GM18508 (cell line): ENCODE results near the gene ADCY9.
"Not testable (repeated sequence)": the region's sequence is repeated elsewhere in the genome, so short reads cannot be mapped to it uniquely, and the experiment has no call there.

ENCODE experiments used
- ATAC-seq: cut with Tn5 transposase; IDR thresholded peaks from one replicate; pipeline ENCODE4 v1.9.1; 2021; ENCODE audit warnings: moderate number of reproducible peaks; ENCODE audit not compliant: insufficient read depth, unreplicated experiment

The ADCY9 gene

GRCh38 chr16:3937066-3937875, 179.0 kb downstream of the ADCY9 start:
- no peak for ATAC-seq

- no peak for ATAC-seq
These were observed 180.3 kb downstream of the ADCY9 start for GRCh38 chr16:3935921-3936320.

GRCh38 chr16:3934491-3935181, 181.6 kb downstream of the ADCY9 start:
- ATAC-seq, result no peak

- not testable (repeated sequence) for ATAC-seq
These were observed 189.1 kb downstream of the ADCY9 start for GRCh38 chr16:3927147-3927546.

GRCh38 chr16:3924763-3925162, 191.5 kb downstream of the ADCY9 start:
- ATAC-seq, result no peak

- ATAC-seq, result no peak
These were observed 194.0 kb downstream of the ADCY9 start for GRCh38 chr16:3922241-3922640.

GRCh38 chr16:3920206-3920605, 196.0 kb downstream of the ADCY9 start:
- ATAC-seq, result no peak

- ATAC-seq, result no peak
These were observed 196.8 kb downstream of the ADCY9 start for GRCh38 chr16:3919413-3919812.

GRCh38 chr16:3915426-3916260, 200.6 kb downstream of the ADCY9 start:
- no peak for ATAC-seq

- ATAC-seq, result no peak
These were observed 203.3 kb downstream of the ADCY9 start for GRCh38 chr16:3912897-3913296.
